Panc1 (cell line): Measurements from ENCODE around the gene PABPN1L. TPM values are rescaled to one million over a fixed set of nuclear protein-coding genes. Genes with fewer than 3 reads are reported as not detected.
A peak's percentile ranks its signal among the peaks of the same experiment; 100 is the strongest.

Experiments
- ATAC-seq: fragments of 200-7000 bp; cut with Tn5 transposase; 2 replicates; pipeline ENCODE4 v1.9.1; 2020; ENCODE audit warnings: mild to moderate bottlenecking, moderate library complexity
- BruUV-seq: library from RNA; stranded (reverse); fragments of 400-500 nt; replicated peaks from 2 replicates; lab custom pipeline; 2021; lab: Mats Ljungman, UMichigan
- CTCF ChIA-PET: fragments of 300-600 bp; sonication (Branson Sonifier 250); formaldehyde crosslinking; loops from one replicate; lab custom pipeline; 2022; ENCODE audit warnings: antibody characterized with exemption; lab: Charles Lee
- POLR2A ChIA-PET: fragments of 300-600 bp; sonication (Branson Sonifier 250); formaldehyde crosslinking; loops from one replicate; lab custom pipeline; 2022; ENCODE audit warnings: antibody characterized with exemption; lab: Charles Lee
- DNase-seq: peaks from one replicate; pipeline ENCODE4 v3.0.0-alpha.2; 2010; ENCODE audit warnings: low read depth, low spot score
- H3K27ac ChIP-seq: 2 replicates; pipeline ENCODE4 v1.5.1; 2011; ENCODE audit warnings: mild to moderate bottlenecking, low read length, inconsistent platforms
- H3K27me3 ChIP-seq: fragments of 200-500 bp; sonication (Bioruptor generic); 2 replicates; pipeline ENCODE4 v1.6.0; 2014; ENCODE audit warnings: low read length, inconsistent platforms; ENCODE audit not compliant: control insufficient read depth, insufficient read depth
- H3K36me3 ChIP-seq: fragments of 200-500 bp; sonication (Bioruptor generic); 2 replicates; pipeline ENCODE4 v1.5.1; 2014; ENCODE audit warnings: inconsistent platforms, mild to moderate bottlenecking, low read length, moderate library complexity; ENCODE audit not compliant: control insufficient read depth, insufficient read depth
- H3K4me1 ChIP-seq: 2 replicates; pipeline ENCODE4 v1.5.1; 2011; ENCODE audit warnings: inconsistent platforms, mild to moderate bottlenecking, low read length, moderate library complexity; ENCODE audit not compliant: control insufficient read depth, insufficient read depth
- H3K4me3 ChIP-seq, 2 experiments: 2 replicates each; pipeline ENCODE4 v1.5.1; 2011 to 2012; ENCODE audit warnings: low read depth in 2 of 2, low read length in 2 of 2, mild to moderate bottlenecking in 2 of 2, inconsistent platforms in 1 of 2, moderate library complexity in 1 of 2
- H3K9me3 ChIP-seq: fragments of 200-500 bp; sonication (Bioruptor generic); 2 replicates; pipeline ENCODE4 v1.5.1; 2014; ENCODE audit warnings: low read depth, mild to moderate bottlenecking, inconsistent platforms, low read length, moderate library complexity; ENCODE audit not compliant: control insufficient read depth, insufficient read depth
- POLR2AphosphoS5 ChIP-seq: IDR thresholded peaks from 2 replicates; pipeline ENCODE4 v1.6.1; 2012; ENCODE audit warnings: mild to moderate bottlenecking, low read depth, low read length, moderate library complexity
- SIN3A ChIP-seq: IDR thresholded peaks from 2 replicates; pipeline ENCODE4 v1.6.1; 2012; ENCODE audit warnings: low read depth, mild to moderate bottlenecking, low read length, moderate library complexity, borderline replicate concordance; ENCODE audit not compliant: insufficient read depth
- TCF7L2 ChIP-seq: IDR thresholded peaks from 2 replicates; pipeline ENCODE4 v1.6.1; 2011; ENCODE audit warnings: mild to moderate bottlenecking, low read depth, low read length, inconsistent platforms
- in situ Hi-C: cut with HindIII; loops from 2 replicates; pipeline ENCODE4 v1.10.0; 2016; ENCODE audit warnings: low sequenced_read_pairs, low pct_unique_long_range_greater_than_20kb
- intact Hi-C: fragments of 100-400 bp; cut with micrococcal nuclease; formaldehyde crosslinking; loops from one replicate; pipeline ENCODE4 v1.10.0; 2022; ENCODE audit not compliant: unreplicated experiment
- total RNA-seq: library from RNA; stranded (reverse); gene quantifications from one replicate; pipeline ENCODE4 v1.2.1, GENCODE V29; 2021; ENCODE audit not compliant: unreplicated experiment
- TF ChIP-seq, protein P1 (sequence below): fragments of 450-650 bp; IDR thresholded peaks from 2 replicates; pipeline ENCODE4 v1.5.1; 2017; ENCODE audit warnings: mild to moderate bottlenecking
- TF ChIP-seq, protein P2 (sequence below), 2 experiments: IDR thresholded peaks; 2 replicates each; pipeline ENCODE4 v1.6.1; 2011 to 2012; ENCODE audit warnings: low read depth in 2 of 2, control low read depth in 1 of 2, low read length in 1 of 2, mild to moderate bottlenecking in 1 of 2, moderate library complexity in 1 of 2; ENCODE audit not compliant: insufficient read depth in 1 of 2

Gene PABPN1L
- total RNA-seq, 1 experiment from 2014 or later = not detected

DNA sequence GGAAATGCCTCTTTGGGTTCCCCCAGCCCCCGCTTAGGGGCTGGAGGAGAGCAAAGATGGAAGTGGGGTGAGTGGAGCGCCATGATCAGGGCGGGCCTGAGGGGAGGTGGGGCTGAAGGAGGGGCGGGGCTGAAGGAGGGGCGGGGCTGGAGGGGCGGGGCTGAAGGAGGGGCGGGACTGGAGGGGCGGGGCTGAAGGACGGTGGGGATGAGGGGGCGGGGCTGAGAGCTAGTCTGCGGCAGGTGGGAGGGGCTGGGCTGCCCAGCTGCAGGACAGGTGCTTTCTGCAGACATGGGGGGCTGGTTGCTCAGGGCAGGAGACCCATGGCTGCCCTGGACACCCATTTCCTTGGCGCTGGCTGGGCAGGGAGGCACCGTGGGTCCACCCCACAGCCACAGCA lies 39.1 kb upstream of the PABPN1L start:
- BruUV-seq = no TSS peak
- Histone ChIP-seq H3K9me3 (no peaks in the 10 kb centered on the region), H3K27me3 (no peaks in the 10 kb centered on the region), H3K4me3 (no peak overlapping the region), H3K27ac (no peak overlapping the region), H3K36me3 (no peaks in the 10 kb centered on the region), H3K4me1 (peaks cover 10% of the 10 kb centered on the region; the same call in 1 of the 2 replicates)
- intact Hi-C loops = no loop called here
- in situ Hi-C loops = no loop called here
- no peak for DNase-seq
- peak; percentile 36; the same call in 1 of the 2 replicates for ATAC-seq
- POLR2A ChIA-PET = no interaction called here
- no peak for TF ChIP-seq POLR2AphosphoS5
- TF ChIP-seq SIN3A = no peak
- TF ChIP-seq TCF7L2 = no peak
- TF ChIP-seq, protein P1, sequence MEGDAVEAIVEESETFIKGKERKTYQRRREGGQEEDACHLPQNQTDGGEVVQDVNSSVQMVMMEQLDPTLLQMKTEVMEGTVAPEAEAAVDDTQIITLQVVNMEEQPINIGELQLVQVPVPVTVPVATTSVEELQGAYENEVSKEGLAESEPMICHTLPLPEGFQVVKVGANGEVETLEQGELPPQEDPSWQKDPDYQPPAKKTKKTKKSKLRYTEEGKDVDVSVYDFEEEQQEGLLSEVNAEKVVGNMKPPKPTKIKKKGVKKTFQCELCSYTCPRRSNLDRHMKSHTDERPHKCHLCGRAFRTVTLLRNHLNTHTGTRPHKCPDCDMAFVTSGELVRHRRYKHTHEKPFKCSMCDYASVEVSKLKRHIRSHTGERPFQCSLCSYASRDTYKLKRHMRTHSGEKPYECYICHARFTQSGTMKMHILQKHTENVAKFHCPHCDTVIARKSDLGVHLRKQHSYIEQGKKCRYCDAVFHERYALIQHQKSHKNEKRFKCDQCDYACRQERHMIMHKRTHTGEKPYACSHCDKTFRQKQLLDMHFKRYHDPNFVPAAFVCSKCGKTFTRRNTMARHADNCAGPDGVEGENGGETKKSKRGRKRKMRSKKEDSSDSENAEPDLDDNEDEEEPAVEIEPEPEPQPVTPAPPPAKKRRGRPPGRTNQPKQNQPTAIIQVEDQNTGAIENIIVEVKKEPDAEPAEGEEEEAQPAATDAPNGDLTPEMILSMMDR = no peak
- TF ChIP-seq, protein P2, sequence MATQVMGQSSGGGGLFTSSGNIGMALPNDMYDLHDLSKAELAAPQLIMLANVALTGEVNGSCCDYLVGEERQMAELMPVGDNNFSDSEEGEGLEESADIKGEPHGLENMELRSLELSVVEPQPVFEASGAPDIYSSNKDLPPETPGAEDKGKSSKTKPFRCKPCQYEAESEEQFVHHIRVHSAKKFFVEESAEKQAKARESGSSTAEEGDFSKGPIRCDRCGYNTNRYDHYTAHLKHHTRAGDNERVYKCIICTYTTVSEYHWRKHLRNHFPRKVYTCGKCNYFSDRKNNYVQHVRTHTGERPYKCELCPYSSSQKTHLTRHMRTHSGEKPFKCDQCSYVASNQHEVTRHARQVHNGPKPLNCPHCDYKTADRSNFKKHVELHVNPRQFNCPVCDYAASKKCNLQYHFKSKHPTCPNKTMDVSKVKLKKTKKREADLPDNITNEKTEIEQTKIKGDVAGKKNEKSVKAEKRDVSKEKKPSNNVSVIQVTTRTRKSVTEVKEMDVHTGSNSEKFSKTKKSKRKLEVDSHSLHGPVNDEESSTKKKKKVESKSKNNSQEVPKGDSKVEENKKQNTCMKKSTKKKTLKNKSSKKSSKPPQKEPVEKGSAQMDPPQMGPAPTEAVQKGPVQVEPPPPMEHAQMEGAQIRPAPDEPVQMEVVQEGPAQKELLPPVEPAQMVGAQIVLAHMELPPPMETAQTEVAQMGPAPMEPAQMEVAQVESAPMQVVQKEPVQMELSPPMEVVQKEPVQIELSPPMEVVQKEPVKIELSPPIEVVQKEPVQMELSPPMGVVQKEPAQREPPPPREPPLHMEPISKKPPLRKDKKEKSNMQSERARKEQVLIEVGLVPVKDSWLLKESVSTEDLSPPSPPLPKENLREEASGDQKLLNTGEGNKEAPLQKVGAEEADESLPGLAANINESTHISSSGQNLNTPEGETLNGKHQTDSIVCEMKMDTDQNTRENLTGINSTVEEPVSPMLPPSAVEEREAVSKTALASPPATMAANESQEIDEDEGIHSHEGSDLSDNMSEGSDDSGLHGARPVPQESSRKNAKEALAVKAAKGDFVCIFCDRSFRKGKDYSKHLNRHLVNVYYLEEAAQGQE (IDR thresholded peaks at IDR 0.05; ENCODE audit: insufficient read depth in 1 of 2, low read depth in 2 of 2, low read length in 1 of 2) = no peak
- CTCF ChIA-PET = no interaction called here

DNA sequence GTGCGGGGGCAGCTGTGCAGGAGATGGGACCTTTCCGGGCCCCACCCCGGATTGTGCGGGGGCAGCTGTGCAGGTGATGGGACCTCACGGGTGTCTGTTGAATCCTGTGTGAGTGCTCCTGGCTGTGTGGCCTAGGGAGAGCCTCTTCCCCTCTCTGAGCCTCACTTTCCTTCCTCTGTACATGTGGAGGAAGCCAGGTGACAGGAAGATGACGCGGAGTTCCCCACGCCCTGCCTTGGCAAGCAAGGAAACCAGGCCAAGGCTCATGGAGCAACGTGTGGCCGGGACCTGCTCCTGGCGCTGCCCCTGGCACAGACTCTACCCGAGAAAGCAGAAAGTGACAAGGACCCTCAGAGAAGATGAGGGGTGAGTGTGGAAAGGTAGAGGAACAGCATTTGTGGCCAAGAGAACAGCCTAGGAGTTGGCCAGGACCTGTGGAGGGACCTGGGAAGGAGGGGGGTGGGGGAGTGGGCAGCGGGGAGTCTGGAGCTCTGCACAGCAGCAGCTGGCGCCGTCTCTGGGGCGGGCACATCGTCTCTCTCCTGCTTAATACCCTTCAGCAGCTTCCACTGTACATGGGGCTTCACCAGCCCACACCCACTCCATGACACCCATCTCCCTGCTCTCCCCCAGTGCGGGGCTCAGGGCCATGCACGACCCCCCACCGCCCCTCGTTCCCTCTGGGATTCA lies 38.4 kb upstream of the PABPN1L start:
- Histone ChIP-seq H3K9me3 (no peaks in the 10 kb centered on the region), H3K4me3 (no peak overlapping the region), H3K27me3 (no peaks in the 10 kb centered on the region), H3K4me1 (peaks cover 6% of the 10 kb centered on the region; the same call in 1 of the 2 replicates), H3K36me3 (no peaks in the 10 kb centered on the region), H3K27ac (no peak overlapping the region)
- no peak for TF ChIP-seq POLR2AphosphoS5
- no peak for TF ChIP-seq SIN3A
- no peak for TF ChIP-seq TCF7L2
- TF ChIP-seq, protein P2 (IDR thresholded peaks at IDR 0.05; ENCODE audit: insufficient read depth in 1 of 2, low read depth in 2 of 2, low read length in 1 of 2) = no peak
- TF ChIP-seq, protein P1 = no peak
- intact Hi-C loops = no loop called here
- ChIA-PET POLR2A (no interaction called here), CTCF (no interaction called here)
- BruUV-seq = no TSS peak
- DNase-seq (no peak), ATAC-seq (no peak)
- in situ Hi-C loops = no loop called here
